ENCODE measurements around the gene PGP. TPM values are rescaled to one million over a fixed set of nuclear protein-coding genes. Genes with fewer than 3 reads are reported as not detected.

Gene PGP
- total and polyA plus RNA-seq, 2 experiments from 2014 or later, result 43.2 to 57.9 TPM

DNA sequence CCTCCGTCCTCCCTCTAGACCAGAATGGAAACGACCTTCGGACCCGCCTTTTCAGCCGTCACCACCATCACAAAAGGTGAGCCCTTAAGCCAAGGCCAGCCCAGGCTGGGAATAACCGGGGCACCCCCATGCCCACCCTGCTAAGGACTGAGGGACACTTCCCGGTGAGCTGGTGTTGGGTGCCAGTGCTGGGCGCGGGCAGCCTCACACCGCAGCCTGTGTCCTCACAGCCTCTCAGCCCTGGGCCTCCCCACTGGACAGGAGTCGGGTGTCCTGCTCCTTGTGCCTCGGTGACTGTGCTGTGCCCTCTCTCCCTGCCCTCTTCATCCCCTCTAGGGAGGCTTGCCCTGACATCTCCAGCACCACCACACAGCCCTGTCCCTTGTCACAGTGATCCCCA, 48.8 kb downstream of the PGP start:
- TF ChIP-seq, protein P1, sequence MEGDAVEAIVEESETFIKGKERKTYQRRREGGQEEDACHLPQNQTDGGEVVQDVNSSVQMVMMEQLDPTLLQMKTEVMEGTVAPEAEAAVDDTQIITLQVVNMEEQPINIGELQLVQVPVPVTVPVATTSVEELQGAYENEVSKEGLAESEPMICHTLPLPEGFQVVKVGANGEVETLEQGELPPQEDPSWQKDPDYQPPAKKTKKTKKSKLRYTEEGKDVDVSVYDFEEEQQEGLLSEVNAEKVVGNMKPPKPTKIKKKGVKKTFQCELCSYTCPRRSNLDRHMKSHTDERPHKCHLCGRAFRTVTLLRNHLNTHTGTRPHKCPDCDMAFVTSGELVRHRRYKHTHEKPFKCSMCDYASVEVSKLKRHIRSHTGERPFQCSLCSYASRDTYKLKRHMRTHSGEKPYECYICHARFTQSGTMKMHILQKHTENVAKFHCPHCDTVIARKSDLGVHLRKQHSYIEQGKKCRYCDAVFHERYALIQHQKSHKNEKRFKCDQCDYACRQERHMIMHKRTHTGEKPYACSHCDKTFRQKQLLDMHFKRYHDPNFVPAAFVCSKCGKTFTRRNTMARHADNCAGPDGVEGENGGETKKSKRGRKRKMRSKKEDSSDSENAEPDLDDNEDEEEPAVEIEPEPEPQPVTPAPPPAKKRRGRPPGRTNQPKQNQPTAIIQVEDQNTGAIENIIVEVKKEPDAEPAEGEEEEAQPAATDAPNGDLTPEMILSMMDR (IDR thresholded peaks at IDR 0.05; ENCODE audit: low read depth, low read length), result no peak

DNA sequence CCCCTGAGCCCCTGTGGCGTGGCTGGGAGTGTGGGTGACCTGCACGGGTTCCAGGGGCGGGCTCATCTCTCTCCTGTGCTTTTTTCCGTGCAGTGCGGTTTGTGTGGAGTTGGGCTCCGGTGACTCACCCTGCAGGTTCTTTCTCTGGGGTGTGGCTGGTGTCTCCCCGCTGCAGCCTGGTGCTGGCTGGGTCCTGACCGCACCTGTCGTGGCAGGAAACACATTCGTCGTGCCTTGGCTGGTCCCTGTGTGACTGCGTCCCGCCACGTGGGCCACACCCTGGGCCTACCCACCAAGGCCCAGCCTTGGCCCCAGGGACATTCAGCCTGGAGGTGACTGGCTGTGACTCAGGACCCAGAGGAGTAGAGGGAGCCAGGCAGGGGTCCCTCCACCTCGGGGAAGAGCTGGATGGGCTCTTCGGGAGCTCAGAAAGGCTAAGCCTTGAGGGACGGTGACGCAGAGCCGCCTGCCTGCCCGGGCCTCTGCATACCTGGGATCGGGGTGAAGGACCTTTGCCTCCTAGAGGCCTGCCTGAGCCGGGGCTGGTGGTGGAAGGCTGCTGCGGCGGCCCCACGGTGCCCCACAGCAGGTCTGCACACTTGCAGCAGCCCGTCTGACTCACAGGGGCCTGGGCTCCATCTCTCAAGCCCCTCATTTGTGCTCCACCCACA, 51.3 kb downstream of the PGP start:
- Histone ChIP-seq H3K4me3 (no peak overlapping the region), H3K36me3 (no peaks in the 10 kb centered on the region), H3K27me3 (no peaks in the 10 kb centered on the region), H3K27ac (no peak overlapping the region), H3K9me3 (ENCODE audit: low read depth) (no peaks in the 10 kb centered on the region), H3K4me1 (ENCODE audit: low read depth) (no peaks in the 10 kb centered on the region)
- DNase-seq (ENCODE audit: low read depth in 1 of 2, low spot score in 1 of 2), result no peak
- TF ChIP-seq, protein P1 (IDR thresholded peaks at IDR 0.05; ENCODE audit: low read depth, low read length), result no peak

More for the DNA sequence above, 48.8 kb downstream of the PGP start:
- H3K27me3 ChIP-seq, result no peaks in the 10 kb centered on the region
- no peaks in the 10 kb centered on the region for H3K36me3 ChIP-seq
- H3K4me1 ChIP-seq (ENCODE audit: low read depth), result no peaks in the 10 kb centered on the region
- H3K4me3 ChIP-seq, result no peak overlapping the region
- H3K27ac ChIP-seq, result no peak overlapping the region
- no peaks in the 10 kb centered on the region for H3K9me3 ChIP-seq (ENCODE audit: low read depth)
- no peak for DNase-seq (ENCODE audit: low read depth in 1 of 2, low spot score in 1 of 2)

DNA sequence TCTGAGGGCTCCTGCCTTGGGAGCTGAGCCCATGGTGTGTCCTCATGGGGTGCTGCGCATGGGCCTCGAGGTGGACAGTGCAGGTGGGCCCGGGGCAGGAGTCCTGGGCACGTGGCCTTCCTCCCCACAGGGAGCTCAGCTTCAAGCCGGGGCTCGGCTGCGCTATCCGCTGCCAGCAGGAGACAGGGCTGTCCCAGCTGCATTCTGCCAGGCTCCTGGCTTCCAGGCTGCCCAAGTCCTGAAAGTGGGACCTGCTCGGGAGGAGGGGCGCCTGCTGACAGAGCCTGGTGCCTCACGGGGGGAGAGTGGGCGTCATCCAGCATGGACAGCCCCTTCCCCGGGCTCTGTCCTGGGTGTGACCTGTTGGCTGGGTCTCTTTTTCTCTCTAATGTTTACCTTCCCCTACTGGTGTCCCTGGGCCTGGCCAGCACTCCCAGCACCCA, 51.9 kb downstream of the PGP start:
- Histone ChIP-seq H3K4me1 (ENCODE audit: low read depth) (no peaks in the 10 kb centered on the region), H3K4me3 (no peak overlapping the region), H3K27me3 (no peaks in the 10 kb centered on the region), H3K9me3 (ENCODE audit: low read depth) (no peaks in the 10 kb centered on the region), H3K36me3 (no peaks in the 10 kb centered on the region), H3K27ac (no peak overlapping the region)
- TF ChIP-seq, protein P1 (IDR thresholded peaks at IDR 0.05; ENCODE audit: low read depth, low read length), result no peak
- no peak for DNase-seq (ENCODE audit: low read depth in 1 of 2, low spot score in 1 of 2)

DNA sequence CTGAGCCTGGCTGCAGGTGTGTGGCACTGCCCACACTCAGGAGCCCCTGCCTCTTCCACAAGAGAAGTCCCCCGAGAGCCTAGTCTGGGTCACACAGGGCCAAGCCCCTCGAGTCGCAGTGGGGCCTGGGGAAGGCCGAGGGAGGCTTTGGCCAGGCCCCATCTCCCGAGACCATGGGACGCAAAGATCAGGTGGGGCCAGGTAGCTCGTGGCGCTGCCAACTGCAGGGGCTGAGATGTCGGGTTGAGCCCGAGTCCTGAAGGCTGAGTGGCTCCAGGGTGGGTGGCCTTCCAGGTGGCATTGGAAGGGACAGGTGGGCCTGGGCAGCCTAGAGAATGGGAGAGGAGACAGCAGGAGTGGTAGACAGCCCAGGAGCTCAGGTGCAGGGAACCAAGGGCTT, 52.7 kb downstream of the PGP start:
- Histone ChIP-seq H3K27me3 (no peaks in the 10 kb centered on the region), H3K4me3 (no peak overlapping the region), H3K27ac (no peak overlapping the region), H3K4me1 (ENCODE audit: low read depth) (peaks cover 5% of the 10 kb centered on the region), H3K9me3 (ENCODE audit: low read depth) (no peaks in the 10 kb centered on the region), H3K36me3 (no peaks in the 10 kb centered on the region)
- TF ChIP-seq, protein P1 (IDR thresholded peaks at IDR 0.05; ENCODE audit: low read depth, low read length), result no peak
- no peak for DNase-seq (ENCODE audit: low read depth in 1 of 2, low spot score in 1 of 2)

Other genes starting within 250 kb of the PGP start
- 0.21 TPM in 1 of 2 replicates, not detected in the other for gene RNF151, start 248.0 kb downstream of the PGP start, total RNA-seq
- 0.38 and 0.54 TPM in 2 replicates for gene RNF151, start 248.0 kb downstream of the PGP start, polyA plus RNA-seq
- 72.4 and 94.7 TPM in 2 replicates for gene TBL3, start 242.8 kb downstream of the PGP start, total RNA-seq
- 67.3 and 82.9 TPM in 2 replicates for gene TBL3, start 242.8 kb downstream of the PGP start, polyA plus RNA-seq
- gene NOXO1, start 233.4 kb downstream of the PGP start, total RNA-seq, result 0.25 and 1.3 TPM in 2 replicates
- gene NOXO1, start 233.4 kb downstream of the PGP start, polyA plus RNA-seq, result 0.80 and 1.2 TPM in 2 replicates
- 52.8 and 53.5 TPM in 2 replicates for gene GFER, start 230.6 kb downstream of the PGP start, total RNA-seq
- 43.8 and 46.9 TPM in 2 replicates for gene GFER, start 230.6 kb downstream of the PGP start, polyA plus RNA-seq
- gene SYNGR3, start 224.9 kb downstream of the PGP start, total RNA-seq, result 27.2 and 28.5 TPM in 2 replicates
- 21.8 and 27.1 TPM in 2 replicates for gene SYNGR3, start 224.9 kb downstream of the PGP start, polyA plus RNA-seq
- gene ZNF598, start 205.0 kb downstream of the PGP start, total RNA-seq, result 35.6 and 50.4 TPM in 2 replicates
- gene ZNF598, start 205.0 kb downstream of the PGP start, polyA plus RNA-seq, result 28.8 and 34.5 TPM in 2 replicates
- 3.3 and 16.2 TPM in 2 replicates for gene NPW, start 195.1 kb downstream of the PGP start, total RNA-seq
- gene NPW, start 195.1 kb downstream of the PGP start, polyA plus RNA-seq, result 13.4 and 38.6 TPM in 2 replicates
- gene NHERF2, start 187.9 kb downstream of the PGP start, total RNA-seq, result 33.0 and 34.7 TPM in 2 replicates
- gene NHERF2, start 187.9 kb downstream of the PGP start, polyA plus RNA-seq, result 37.4 and 50.7 TPM in 2 replicates
- 61.1 and 61.3 TPM in 2 replicates for gene NTHL1, start 167.0 kb downstream of the PGP start, total RNA-seq
- gene NTHL1, start 167.0 kb downstream of the PGP start, polyA plus RNA-seq, result 51.3 and 62.7 TPM in 2 replicates
- gene TSC2, start 166.9 kb downstream of the PGP start, total RNA-seq, result 103 and 152 TPM in 2 replicates
- 123 and 142 TPM in 2 replicates for gene TSC2, start 166.9 kb downstream of the PGP start, polyA plus RNA-seq
- gene PKD1, start 78.9 kb downstream of the PGP start, total RNA-seq, result 115 and 206 TPM in 2 replicates
- 49.9 and 55.3 TPM in 2 replicates for gene PKD1, start 78.9 kb downstream of the PGP start, polyA plus RNA-seq
- 5.0 and 6.5 TPM in 2 replicates for gene RAB26, start 66.2 kb downstream of the PGP start, total RNA-seq
- 12.1 and 16.7 TPM in 2 replicates for gene RAB26, start 66.2 kb downstream of the PGP start, polyA plus RNA-seq
- 67.5 and 71.6 TPM in 2 replicates for gene TRAF7, start 59.1 kb downstream of the PGP start, total RNA-seq
- gene TRAF7, start 59.1 kb downstream of the PGP start, polyA plus RNA-seq, result 32.3 and 37.4 TPM in 2 replicates
- gene CASKIN1, start 18.2 kb downstream of the PGP start, total RNA-seq, result 15.5 TPM in 2 replicates
- 14.3 and 15.4 TPM in 2 replicates for gene CASKIN1, start 18.2 kb downstream of the PGP start, polyA plus RNA-seq
- 81.4 and 100.0 TPM in 2 replicates for gene MLST8, start 9.4 kb downstream of the PGP start, total RNA-seq
- 117 and 122 TPM in 2 replicates for gene MLST8, start 9.4 kb downstream of the PGP start, polyA plus RNA-seq
- 24.4 and 24.6 TPM in 2 replicates for gene BRICD5, start 4.0 kb downstream of the PGP start, total RNA-seq
- 16.0 and 21.8 TPM in 2 replicates for gene BRICD5, start 4.0 kb downstream of the PGP start, polyA plus RNA-seq
- gene E4F1, start 8.8 kb upstream of the PGP start, total RNA-seq, result 48.1 and 55.4 TPM in 2 replicates
- 27.7 and 28.3 TPM in 2 replicates for gene E4F1, start 8.8 kb upstream of the PGP start, polyA plus RNA-seq
- gene DNASE1L2, start 21.6 kb upstream of the PGP start, total RNA-seq, result 1.1 and 1.5 TPM in 2 replicates
- 0.68 and 1.3 TPM in 2 replicates for gene DNASE1L2, start 21.6 kb upstream of the PGP start, polyA plus RNA-seq
- gene ECI1, start 36.7 kb upstream of the PGP start, total RNA-seq, result 137 and 197 TPM in 2 replicates
- gene ECI1, start 36.7 kb upstream of the PGP start, polyA plus RNA-seq, result 343 and 407 TPM in 2 replicates
- 182 and 220 TPM in 2 replicates for gene RNPS1, start 53.3 kb upstream of the PGP start, total RNA-seq
- 319 and 398 TPM in 2 replicates for gene RNPS1, start 53.3 kb upstream of the PGP start, polyA plus RNA-seq
- gene ABCA3, start 125.9 kb upstream of the PGP start, total RNA-seq, result 14.2 and 14.5 TPM in 2 replicates
- 11.1 and 16.9 TPM in 2 replicates for gene ABCA3, start 125.9 kb upstream of the PGP start, polyA plus RNA-seq
- gene CCNF, start 214.6 kb upstream of the PGP start, total RNA-seq, result 10.5 and 44.0 TPM in 2 replicates
- gene CCNF, start 214.6 kb upstream of the PGP start, polyA plus RNA-seq, result 9.2 and 48.2 TPM in 2 replicates
- 27.3 and 34.8 TPM in 2 replicates for gene TEDC2, start 245.3 kb upstream of the PGP start, total RNA-seq
- gene TEDC2, start 245.3 kb upstream of the PGP start, polyA plus RNA-seq, result 30.7 and 34.4 TPM in 2 replicates

Data from cardiac muscle cell (in vitro differentiated cells and primary cell).